Adrenal gland (tissue), 12 donors: ENCODE data around the gene C12orf76. TPM values are rescaled to one million over a fixed set of nuclear protein-coding genes. Genes with fewer than 3 reads are reported as not detected.
A peak's percentile ranks its signal among the peaks of the same experiment; 100 is the strongest.

Source experiments
- DNase-seq, 7 donors: peaks; one replicate each; pipeline ENCODE4 v3.0.0-alpha.2; 2019 to 2020
- H3K27ac ChIP-seq, 5 donors: fragments of 200-600 bp; sonication (generic) in 4 of 5; 1 replicate in 3 of 5; 2 replicates in 2 of 5; pipeline versions ENCODE4 v1.5.1 to v1.8.0; 2016 to 2020; ENCODE audit warnings: mild to moderate bottlenecking in 1 of 5
- H3K27me3 ChIP-seq: fragments of 200-600 bp; 2 replicates; pipeline ENCODE4 v1.8.0; 2021
- H3K36me3 ChIP-seq, 2 donors: fragments of 200-600 bp; replicated peaks in 1 of 2; 1 replicate in 1 of 2; 2 replicates in 1 of 2; pipeline versions ENCODE4 v1.5.1 to v1.8.0; 2018 to 2022
- H3K4me1 ChIP-seq, 2 donors: fragments of 200-600 bp; replicated peaks in 1 of 2; 1 replicate in 1 of 2; 2 replicates in 1 of 2; pipeline versions ENCODE4 v1.5.1 to v1.8.0; 2018 to 2021
- H3K4me3 ChIP-seq, 4 donors: fragments of 200-600 bp; sonication (generic) in 3 of 4; one replicate each; pipeline ENCODE4 v1.5.1; 2016 to 2018
- H3K9me3 ChIP-seq, 3 donors: fragments of 200-600 bp; sonication (generic) in 1 of 3; replicated peaks in 1 of 3; 1 replicate in 2 of 3; 2 replicates in 1 of 3; pipeline versions ENCODE4 v1.5.1 to v1.8.0; 2016 to 2021
- POLR2A ChIP-seq, 2 donors: fragments of 450-650 bp; IDR thresholded peaks; one replicate each; pipeline ENCODE4 v1.6.1; 2017; ENCODE audit warnings: antibody characterized with exemption in 2 of 2, mild to moderate bottlenecking in 2 of 2, moderate library complexity in 1 of 2
- WGBS, 4 donors: extraction: QIAGEN DNeasy Blood & Tissue Kit in 2 of 4; methylation state at CpG; one replicate each; pipeline versions ENCODE4 v1.1.5 to v1.1.7; 2013 to 2017; 5-methylcytosine and 5-hydroxymethylcytosine counted together
- intact Hi-C, 2 donors: fragments of 100-400 bp; cut with DNase I; formaldehyde crosslinking; loops; one replicate each; pipeline versions ENCODE4 v1.14.1 to v1.15.0; 2022 to 2023
- polyA plus RNA-seq, 3 donors: library from polyadenylated mRNA; stranded (reverse); fragments of 200-250 nt in 2 of 3; fragments of 350-450 nt in 1 of 3; fragmentation: Illumina TruSeq in 1 of 3; extraction: RNeasy Lipid Tissue Mini Kit (QIAGEN cat#74804) in 1 of 3; gene quantifications; one replicate each; pipeline ENCODE4 v1.2.3, GENCODE V29; 2013 to 2014
- total RNA-seq, 9 donors: library from RNA; depleted of rRNA in 4 of 9; stranded (reverse); fragments of >200 nt in 4 of 9; fragments of 120-200 nt in 1 of 9; fragmentation: NEBNext Ultra II Directional in 1 of 9; extraction: Animal tissue kit (Norgen Biotek cat#: 25700) in 1 of 9; gene quantifications; one replicate each; pipeline versions ENCODE4 v1.1.0 to v1.2.4, GENCODE V29; 2013 to 2023
- TF ChIP-seq, protein P1 (sequence below), 6 experiments: fragments of 450-650 bp in 4 of 6; fragments of 200-600 bp in 2 of 6; sonication (generic) in 1 of 6; IDR thresholded peaks; 1 replicate in 5 of 6; 2 replicates in 1 of 6; pipeline versions ENCODE4 v1.5.1 to v1.8.0; 2016 to 2021; ENCODE audit warnings: antibody characterized with exemption in 6 of 6, mild to moderate bottlenecking in 2 of 6, moderate library complexity in 1 of 6
- donor health status: healthy with polysubstance abuse.
- donor health status: Bipolar disorder and iron deficiency.
- donor health status: DM: yes; HTN: yes; CAD: no.
- donor health status: DM: no; HTN: no; CAD: no.
- donor health status: DM: no; HTN: no; CAD: no.
- donor health status: DM: yes; HTN: yes; CAD: no.

The C12orf76 gene
- total and polyA plus RNA-seq, 12 donors: 7.1 to 35.1 (median 14.4) TPM

DNA sequence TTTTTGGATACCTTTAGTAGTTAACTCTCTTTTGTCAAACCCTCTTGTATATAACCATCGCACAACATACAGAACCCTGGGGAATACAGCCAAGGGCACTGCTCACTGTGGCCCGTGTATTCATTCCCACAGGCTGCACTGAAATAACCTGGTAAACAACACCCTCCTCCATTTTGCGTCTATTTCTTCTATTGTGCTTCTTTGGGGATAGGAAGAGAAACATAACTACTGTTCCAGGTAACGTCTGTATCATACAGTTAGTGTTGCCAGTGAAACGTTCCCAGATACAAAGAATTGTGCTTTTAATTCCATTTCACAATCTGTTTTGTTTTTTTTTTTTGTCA is 9.6 kb downstream of the C12orf76 start:
- WGBS, 4 donors: 38 to 45% (median 41%) methylated on average over 5 of the region's 5 CpGs
- H3K27ac ChIP-seq: peak overlapping the region; percentile 60 to 93 (median 71)
- H3K9me3 ChIP-seq: no peaks in the 10 kb centered on the region

DNA sequence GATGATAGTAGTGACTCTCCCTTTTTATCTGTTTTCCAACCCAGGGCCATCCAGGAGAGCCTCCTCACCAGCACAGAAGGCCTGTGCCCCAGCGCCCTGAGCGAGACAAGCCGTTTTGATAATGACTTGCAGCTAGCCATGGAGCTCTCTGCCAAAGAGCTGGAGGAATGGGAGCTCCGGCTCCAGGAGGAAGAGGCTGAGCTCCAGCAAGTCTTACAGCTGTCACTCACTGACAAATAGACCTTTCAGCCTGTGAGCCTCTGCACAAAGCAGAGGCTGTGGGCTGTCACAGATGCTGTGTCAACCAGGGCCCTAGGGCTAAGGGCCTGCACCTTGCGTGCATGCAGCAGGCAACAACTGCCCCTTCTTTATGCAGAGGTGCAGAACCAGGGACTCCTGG is 11.0 kb downstream of the C12orf76 start:
- Histone ChIP-seq H3K4me1 (peaks cover 14 to 15% of the 10 kb centered on the region in 2 donors), H3K4me3 (no peak overlapping the region), H3K36me3 (peaks cover 0 to 33% of the 10 kb centered on the region in 2 donors), H3K27me3 (no peaks in the 10 kb centered on the region), H3K27ac (no peak overlapping the region), H3K9me3 (no peaks in the 10 kb centered on the region)
- TF ChIP-seq POLR2A (IDR thresholded peaks at IDR 0.05): no peak
- DNase-seq: no peak
- WGBS, 4 donors: 73 to 92% (median 84%) methylated on average over 2 to 5 of the region's 5 CpGs
- intact Hi-C loops: loop anchor here in 1 of 2 donors (5.0 kb wide), 1 partner anchor 40 kb away; the partner anchor contains the start of genes ANKRD13A and GIT2

More for the DNA sequence above, 9.6 kb downstream of the C12orf76 start:
- DNase-seq: no peak
- Histone ChIP-seq H3K36me3 (peaks cover 0 to 30% of the 10 kb centered on the region in 2 donors), H3K27me3 (no peaks in the 10 kb centered on the region), H3K4me3 (no peak overlapping the region), H3K4me1 (peaks cover 14 to 20% of the 10 kb centered on the region in 2 donors)
- no peak for TF ChIP-seq POLR2A (IDR thresholded peaks at IDR 0.05)
- TF ChIP-seq, protein P1, sequence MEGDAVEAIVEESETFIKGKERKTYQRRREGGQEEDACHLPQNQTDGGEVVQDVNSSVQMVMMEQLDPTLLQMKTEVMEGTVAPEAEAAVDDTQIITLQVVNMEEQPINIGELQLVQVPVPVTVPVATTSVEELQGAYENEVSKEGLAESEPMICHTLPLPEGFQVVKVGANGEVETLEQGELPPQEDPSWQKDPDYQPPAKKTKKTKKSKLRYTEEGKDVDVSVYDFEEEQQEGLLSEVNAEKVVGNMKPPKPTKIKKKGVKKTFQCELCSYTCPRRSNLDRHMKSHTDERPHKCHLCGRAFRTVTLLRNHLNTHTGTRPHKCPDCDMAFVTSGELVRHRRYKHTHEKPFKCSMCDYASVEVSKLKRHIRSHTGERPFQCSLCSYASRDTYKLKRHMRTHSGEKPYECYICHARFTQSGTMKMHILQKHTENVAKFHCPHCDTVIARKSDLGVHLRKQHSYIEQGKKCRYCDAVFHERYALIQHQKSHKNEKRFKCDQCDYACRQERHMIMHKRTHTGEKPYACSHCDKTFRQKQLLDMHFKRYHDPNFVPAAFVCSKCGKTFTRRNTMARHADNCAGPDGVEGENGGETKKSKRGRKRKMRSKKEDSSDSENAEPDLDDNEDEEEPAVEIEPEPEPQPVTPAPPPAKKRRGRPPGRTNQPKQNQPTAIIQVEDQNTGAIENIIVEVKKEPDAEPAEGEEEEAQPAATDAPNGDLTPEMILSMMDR (IDR thresholded peaks at IDR 0.05): no peak
- intact Hi-C loops: loop anchor here in 1 of 2 donors (5.0 kb wide), 1 partner anchor 41 kb away; the partner anchor contains the start of genes ANKRD13A and GIT2

DNA sequence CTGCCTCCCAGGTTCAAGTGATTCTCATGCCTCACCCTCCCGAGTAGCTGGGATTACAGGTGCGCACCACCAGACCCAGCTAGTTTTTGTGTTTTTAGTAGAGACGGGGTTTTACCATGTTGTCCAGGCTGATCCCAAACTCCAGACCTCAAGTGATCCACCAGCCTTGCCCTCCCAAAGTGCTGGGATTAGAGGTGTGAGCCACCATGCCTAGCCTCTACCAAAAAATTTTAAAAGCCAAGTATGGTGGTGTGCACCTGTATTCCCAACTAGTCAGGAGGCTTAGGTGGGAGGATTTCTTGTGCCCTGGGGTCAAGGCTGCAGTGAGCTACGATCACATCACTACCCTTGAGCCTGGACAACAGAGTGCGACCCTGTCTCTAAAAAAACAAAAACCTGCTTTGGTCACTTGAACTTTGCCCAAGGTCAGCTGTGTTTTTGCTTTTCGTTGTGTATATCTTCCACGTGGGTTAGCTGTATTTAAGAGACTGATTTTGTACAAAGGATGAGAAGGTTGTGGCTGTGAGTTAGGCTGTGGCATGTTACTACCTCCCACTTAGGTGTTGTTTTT is 12.7 kb downstream of the C12orf76 start:
- Histone ChIP-seq H3K4me3 (no peak overlapping the region), H3K4me1 (peaks cover 14 to 15% of the 10 kb centered on the region in 2 donors), H3K9me3 (no peaks in the 10 kb centered on the region), H3K27me3 (no peaks in the 10 kb centered on the region), H3K36me3 (peaks cover 0 to 40% of the 10 kb centered on the region in 2 donors), H3K27ac (no peak overlapping the region)
- TF ChIP-seq, protein P1 (IDR thresholded peaks at IDR 0.05): no peak
- TF ChIP-seq POLR2A (IDR thresholded peaks at IDR 0.05): no peak
- DNase-seq: no peak
- intact Hi-C loops: loop anchor here in 1 of 2 donors (5.0 kb wide), 1 partner anchor 38 kb away; the partner anchor contains the start of genes ANKRD13A and GIT2
- 64 to 80% (median 75%) methylated on average over 7 of the region's 7 CpGs for WGBS, 4 donors

DNA sequence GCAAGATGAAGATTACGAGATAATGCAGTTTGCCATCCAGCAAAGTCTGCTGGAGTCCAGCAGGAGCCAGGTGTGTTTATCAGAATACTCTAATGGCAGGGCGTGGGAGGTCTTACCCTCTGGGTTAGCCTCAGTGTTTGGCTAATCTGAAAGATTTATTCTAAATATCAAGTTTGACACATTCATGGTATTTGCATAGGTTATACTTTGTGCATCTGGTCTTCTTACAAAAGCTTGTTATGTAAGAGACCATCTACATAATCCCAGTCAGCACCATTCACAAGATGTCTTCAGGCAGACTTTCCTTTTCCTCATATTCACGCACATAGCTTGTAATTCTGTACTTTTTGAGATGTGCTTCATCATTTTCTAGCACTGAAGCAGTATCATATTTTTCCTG is 14.4 kb downstream of the C12orf76 start:
- H3K4me1 ChIP-seq: peaks cover 5% of the 10 kb centered on the region in 2 donors
- H3K27me3 ChIP-seq: no peaks in the 10 kb centered on the region
- H3K36me3 ChIP-seq: peaks cover 0 to 46% of the 10 kb centered on the region in 2 donors
- TF ChIP-seq, protein P1 (IDR thresholded peaks at IDR 0.05): no peak
- no peak for TF ChIP-seq POLR2A (IDR thresholded peaks at IDR 0.05)
- no peak overlapping the region for H3K4me3 ChIP-seq
- no peaks in the 10 kb centered on the region for H3K9me3 ChIP-seq
- WGBS, 4 donors: 96 to 98% (median 98%) methylated on average over 3 of the region's 3 CpGs
- intact Hi-C loops: no loop called here
- DNase-seq: no peak
- no peak overlapping the region for H3K27ac ChIP-seq
